Fibroblast of the aortic adventitia (primary cell): Measurements from ENCODE around the gene HSDL2. TPM values are rescaled to one million over a fixed set of nuclear protein-coding genes. Genes with fewer than 3 reads are reported as not detected.
"Not testable (repeated sequence)": the region's sequence is repeated elsewhere in the genome, so short reads cannot be mapped to it uniquely, and the experiment has no call there.

Experiments
- DNase-seq: peaks from one replicate; pipeline ENCODE4 v3.0.0-alpha.2; 2010; ENCODE audit warnings: low read depth
- H3K4me3 ChIP-seq: 2 replicates; pipeline ENCODE4 v1.5.1; 2011; ENCODE audit warnings: low read depth, mild to moderate bottlenecking, control low read depth, low read length, moderate library complexity
- total RNA-seq: library from RNA; depleted of rRNA; stranded (reverse); fragments of >200 nt; gene quantifications from 2 replicates; pipeline ENCODE4 v1.2.3, GENCODE V29; 2012; ENCODE audit warnings: low replicate concordance
- TF ChIP-seq, protein P1 (sequence below): IDR thresholded peaks from 2 replicates; pipeline ENCODE4 v1.5.1; 2011; ENCODE audit warnings: mild to moderate bottlenecking, low read length, control low read depth, inconsistent platforms; ENCODE audit not compliant: insufficient read depth

HSDL2 gene
- total RNA-seq, 1 donor = 54.9 TPM

- TF ChIP-seq, protein P1, sequence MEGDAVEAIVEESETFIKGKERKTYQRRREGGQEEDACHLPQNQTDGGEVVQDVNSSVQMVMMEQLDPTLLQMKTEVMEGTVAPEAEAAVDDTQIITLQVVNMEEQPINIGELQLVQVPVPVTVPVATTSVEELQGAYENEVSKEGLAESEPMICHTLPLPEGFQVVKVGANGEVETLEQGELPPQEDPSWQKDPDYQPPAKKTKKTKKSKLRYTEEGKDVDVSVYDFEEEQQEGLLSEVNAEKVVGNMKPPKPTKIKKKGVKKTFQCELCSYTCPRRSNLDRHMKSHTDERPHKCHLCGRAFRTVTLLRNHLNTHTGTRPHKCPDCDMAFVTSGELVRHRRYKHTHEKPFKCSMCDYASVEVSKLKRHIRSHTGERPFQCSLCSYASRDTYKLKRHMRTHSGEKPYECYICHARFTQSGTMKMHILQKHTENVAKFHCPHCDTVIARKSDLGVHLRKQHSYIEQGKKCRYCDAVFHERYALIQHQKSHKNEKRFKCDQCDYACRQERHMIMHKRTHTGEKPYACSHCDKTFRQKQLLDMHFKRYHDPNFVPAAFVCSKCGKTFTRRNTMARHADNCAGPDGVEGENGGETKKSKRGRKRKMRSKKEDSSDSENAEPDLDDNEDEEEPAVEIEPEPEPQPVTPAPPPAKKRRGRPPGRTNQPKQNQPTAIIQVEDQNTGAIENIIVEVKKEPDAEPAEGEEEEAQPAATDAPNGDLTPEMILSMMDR = no peak
- DNase-seq = no peak
- no peak overlapping the region for H3K4me3 ChIP-seq
Observed at GRCh38 chr9:112382066-112382465, 2.2 kb downstream of the HSDL2 start.

- TF ChIP-seq, protein P1 = no peak
- peak; percentile 25 for DNase-seq
- H3K4me3 ChIP-seq = no peak overlapping the region
Observed at GRCh38 chr9:112382501-112383364, 2.8 kb downstream of the HSDL2 start.

DNA sequence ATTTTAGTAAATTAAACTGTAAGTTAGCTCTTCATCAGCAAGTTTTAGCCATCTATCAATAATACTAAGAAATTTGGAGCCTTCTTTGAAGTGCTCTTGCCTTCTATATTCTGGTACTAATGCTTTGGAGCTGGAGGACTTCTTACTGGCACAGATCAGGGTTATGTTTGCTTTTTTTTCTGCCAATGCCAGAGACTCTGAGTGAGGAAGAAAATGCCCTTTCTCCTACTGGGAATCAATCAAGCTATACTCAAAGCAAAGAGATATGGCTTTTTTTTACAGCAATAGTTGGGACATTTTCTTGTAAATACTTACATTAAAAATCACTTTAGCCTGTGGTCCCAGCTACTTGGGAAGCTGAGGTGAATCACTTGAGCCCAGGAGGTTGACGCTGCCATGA is 4.3 kb downstream of the HSDL2 start:
- TF ChIP-seq, protein P1 = no peak
- no peak for DNase-seq
- no peak overlapping the region for H3K4me3 ChIP-seq

DNA sequence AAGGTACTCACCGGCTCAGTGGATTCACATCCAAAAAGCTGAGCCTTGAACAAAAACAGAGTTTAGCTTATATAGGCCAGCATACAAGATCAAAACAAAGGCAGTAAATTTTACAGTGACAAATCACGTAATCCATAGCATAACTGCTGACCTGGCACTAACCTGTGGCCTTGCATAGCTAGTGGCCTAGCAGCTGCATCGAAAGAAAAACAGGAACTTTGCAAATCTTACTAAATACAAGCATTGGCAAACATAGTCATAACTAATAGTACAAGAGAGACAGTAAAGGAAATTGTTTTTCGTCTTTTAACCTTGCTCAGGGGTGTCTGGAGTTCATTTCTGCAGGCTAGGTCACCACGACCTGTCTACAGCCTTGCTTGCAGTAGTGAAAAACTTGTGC is 4.8 kb downstream of the HSDL2 start:
- no peak overlapping the region for H3K4me3 ChIP-seq
- TF ChIP-seq, protein P1 = no peak
- no peak for DNase-seq

DNA sequence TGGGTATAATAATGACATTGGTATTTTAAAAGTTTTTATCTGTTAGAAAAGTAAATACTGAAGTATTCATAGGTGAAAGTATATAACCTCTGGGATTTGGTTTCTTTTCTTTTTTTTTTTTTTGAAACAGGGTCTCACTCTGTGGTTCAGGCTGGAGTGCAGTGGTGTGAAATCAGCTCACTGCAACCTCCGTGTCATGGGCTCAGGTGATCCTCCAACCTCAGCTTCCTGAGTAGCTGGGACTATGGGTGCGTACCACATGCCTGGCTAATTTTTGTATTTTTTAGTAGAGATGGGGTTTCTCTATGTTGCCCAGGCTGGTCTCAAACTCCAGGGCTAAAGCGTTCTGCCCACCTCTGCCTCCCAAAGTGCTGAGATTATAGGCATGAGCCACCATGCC is 7.2 kb downstream of the HSDL2 start:
- H3K4me3 ChIP-seq = no peak overlapping the region
- TF ChIP-seq, protein P1 = no peak
- no peak for DNase-seq

DNA sequence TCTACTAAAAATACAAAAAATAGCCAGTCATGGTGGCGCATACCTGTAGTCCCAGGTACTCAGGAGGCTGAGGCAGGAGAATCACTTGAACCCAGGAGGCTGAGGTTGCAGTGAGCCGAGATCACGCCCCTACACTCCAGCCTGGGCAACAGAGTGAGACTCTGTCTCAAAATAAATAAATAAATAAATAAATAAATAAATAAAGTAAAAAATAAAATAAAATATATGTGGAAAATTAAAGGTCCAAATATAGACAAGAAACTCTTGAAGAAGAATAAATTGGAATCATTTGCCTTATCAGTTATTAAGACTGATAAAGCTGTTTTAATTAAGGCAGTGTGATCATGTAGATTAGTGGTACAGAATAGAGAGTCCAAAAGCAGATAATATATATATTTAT is 10.0 kb downstream of the HSDL2 start:
- not testable (repeated sequence) for H3K4me3 ChIP-seq, DNase-seq

GRCh38 chr9:112391936-112392560 is 12.1 kb downstream of the HSDL2 start:
- DNase-seq, H3K4me3 ChIP-seq: not testable (repeated sequence)

GRCh38 chr9:112393146-112393545 is 13.2 kb downstream of the HSDL2 start:
- H3K4me3 ChIP-seq, DNase-seq: not testable (repeated sequence)
